ENCODE measurements around the gene STMN1. TPM values are rescaled to one million over a fixed set of nuclear protein-coding genes. Genes with fewer than 3 reads are reported as not detected.
A peak's percentile ranks its signal among the peaks of the same experiment; 100 is the strongest.

STMN1 gene
- total RNA-seq, 2 donors from 2014 or later: 10.9 to 14.4 TPM

- ATAC-seq (ENCODE audit: insufficient number of reproducible peaks, low FRiP score, low read depth): no peak
- H3K4me3 ChIP-seq: no peak overlapping the region
- H3K27ac ChIP-seq: no peak overlapping the region
- DNase-seq (ENCODE audit: low spot score): no peak
- no peaks in the 10 kb centered on the region for H3K9me3 ChIP-seq
- no peaks in the 10 kb centered on the region for H3K27me3 ChIP-seq (replicated peaks; ENCODE audit: insufficient read depth)
- no peak for TF ChIP-seq CTCF (IDR thresholded peaks at IDR 0.05)
- no peaks in the 10 kb centered on the region for H3K36me3 ChIP-seq
- peaks cover 0 to 5% of the 10 kb centered on the region in 2 donors for H3K4me1 ChIP-seq (ENCODE audit: control insufficient read depth in 1 of 2, low read depth in 2 of 2)
These were observed 7.8 kb downstream of the STMN1 start for GRCh38 chr1:25898223-25899015.

GRCh38 chr1:25897754-25898153, 8.5 kb downstream of the STMN1 start:
- Histone ChIP-seq H3K36me3 (no peaks in the 10 kb centered on the region), H3K27me3 (replicated peaks; ENCODE audit: insufficient read depth) (no peaks in the 10 kb centered on the region), H3K27ac (no peak overlapping the region), H3K4me1 (ENCODE audit: control insufficient read depth in 1 of 2, low read depth in 2 of 2) (peaks cover under 1 to 11% of the 10 kb centered on the region in 2 donors), H3K4me3 (no peak overlapping the region), H3K9me3 (no peaks in the 10 kb centered on the region)
- ATAC-seq (ENCODE audit: insufficient number of reproducible peaks, low FRiP score, low read depth) (no peak), DNase-seq (ENCODE audit: low spot score) (no peak)
- TF ChIP-seq CTCF (IDR thresholded peaks at IDR 0.05): no peak

- DNase-seq (ENCODE audit: low spot score) (no peak), ATAC-seq (ENCODE audit: insufficient number of reproducible peaks, low FRiP score, low read depth) (no peak)
- no peak overlapping the region for H3K27ac ChIP-seq
- peaks cover 10 to 21% of the 10 kb centered on the region in 2 donors for H3K4me1 ChIP-seq (ENCODE audit: control insufficient read depth in 1 of 2, low read depth in 2 of 2)
- H3K27me3 ChIP-seq (replicated peaks; ENCODE audit: insufficient read depth): no peaks in the 10 kb centered on the region
- TF ChIP-seq CTCF (IDR thresholded peaks at IDR 0.05): no peak
- H3K9me3 ChIP-seq: no peaks in the 10 kb centered on the region
- no peak overlapping the region for H3K4me3 ChIP-seq
- H3K36me3 ChIP-seq: no peaks in the 10 kb centered on the region
These were observed 10.0 kb downstream of the STMN1 start for GRCh38 chr1:25896266-25896665.

- no peaks in the 10 kb centered on the region for H3K36me3 ChIP-seq
- no peaks in the 10 kb centered on the region for H3K9me3 ChIP-seq
- H3K4me3 ChIP-seq: no peak overlapping the region
- no peak overlapping the region for H3K27ac ChIP-seq
- DNase-seq (ENCODE audit: low spot score) (peak; percentile 65), ATAC-seq (ENCODE audit: insufficient number of reproducible peaks, low FRiP score, low read depth) (peak; percentile 56)
- TF ChIP-seq CTCF (IDR thresholded peaks at IDR 0.05): peak; percentile 98
- H3K4me1 ChIP-seq (ENCODE audit: control insufficient read depth in 1 of 2, low read depth in 2 of 2): peaks cover 10 to 21% of the 10 kb centered on the region in 2 donors
- H3K27me3 ChIP-seq (replicated peaks; ENCODE audit: insufficient read depth): no peaks in the 10 kb centered on the region
These were observed 10.7 kb downstream of the STMN1 start for GRCh38 chr1:25895365-25895990.

GRCh38 chr1:25893116-25893515, 13.1 kb downstream of the STMN1 start:
- TF ChIP-seq CTCF (IDR thresholded peaks at IDR 0.05): no peak
- Histone ChIP-seq H3K4me1 (ENCODE audit: control insufficient read depth in 1 of 2, low read depth in 2 of 2) (peaks cover 10 to 21% of the 10 kb centered on the region in 2 donors), H3K9me3 (no peaks in the 10 kb centered on the region), H3K36me3 (no peaks in the 10 kb centered on the region), H3K4me3 (no peak overlapping the region), H3K27me3 (replicated peaks; ENCODE audit: insufficient read depth) (no peaks in the 10 kb centered on the region), H3K27ac (peak overlapping the region; percentile 73 to 89)
- ATAC-seq (ENCODE audit: insufficient number of reproducible peaks, low FRiP score, low read depth): no peak
- DNase-seq (ENCODE audit: low spot score): no peak
